DOHH2 (cell line): ENCODE measurements around the gene ELAVL3.

Source experiments
- EZH2phosphoT487 ChIP-seq: fragments of 200-600 bp; sonication (generic); IDR thresholded peaks from 2 replicates; pipeline ENCODE4 v1.6.1; 2017; ENCODE audit warnings: borderline replicate concordance, mild to moderate bottlenecking, antibody characterized with exemption, low read length, moderate library complexity, mixed read lengths
- TF ChIP-seq, protein P1 (sequence below): fragments of 200-600 bp; sonication (generic); IDR thresholded peaks from one replicate; pipeline ENCODE4 v1.5.1; 2014; ENCODE audit warnings: antibody characterized with exemption, mild to moderate bottlenecking, low read depth, low read length; ENCODE audit not compliant: poor library complexity, severe bottlenecking

DNA sequence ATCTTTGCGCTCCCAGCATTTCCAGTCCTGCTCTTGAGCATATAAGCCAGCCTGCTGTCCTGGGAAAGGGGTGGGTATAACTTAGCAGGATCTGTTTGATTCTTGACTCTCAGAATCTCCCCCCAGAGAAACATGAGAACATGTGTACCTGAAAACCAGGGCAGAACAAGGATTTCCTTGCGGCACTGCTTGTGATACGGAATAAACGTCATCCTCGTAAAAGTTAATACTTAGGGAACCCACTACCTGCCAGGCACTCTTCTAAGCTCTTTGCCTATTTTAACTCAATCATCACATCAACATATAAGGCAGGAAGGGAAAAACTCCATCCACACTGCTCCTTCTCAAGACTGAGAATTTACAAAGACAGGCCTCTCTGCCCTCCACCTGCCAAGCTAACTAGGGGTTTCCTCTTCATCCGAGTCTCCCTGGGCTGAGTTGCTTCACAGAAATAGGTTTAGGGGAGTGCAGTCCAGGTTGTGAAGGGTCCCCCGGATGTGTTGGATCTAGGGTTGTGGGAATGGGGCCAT, 23.7 kb upstream of the ELAVL3 start:
- TF ChIP-seq, protein P1, sequence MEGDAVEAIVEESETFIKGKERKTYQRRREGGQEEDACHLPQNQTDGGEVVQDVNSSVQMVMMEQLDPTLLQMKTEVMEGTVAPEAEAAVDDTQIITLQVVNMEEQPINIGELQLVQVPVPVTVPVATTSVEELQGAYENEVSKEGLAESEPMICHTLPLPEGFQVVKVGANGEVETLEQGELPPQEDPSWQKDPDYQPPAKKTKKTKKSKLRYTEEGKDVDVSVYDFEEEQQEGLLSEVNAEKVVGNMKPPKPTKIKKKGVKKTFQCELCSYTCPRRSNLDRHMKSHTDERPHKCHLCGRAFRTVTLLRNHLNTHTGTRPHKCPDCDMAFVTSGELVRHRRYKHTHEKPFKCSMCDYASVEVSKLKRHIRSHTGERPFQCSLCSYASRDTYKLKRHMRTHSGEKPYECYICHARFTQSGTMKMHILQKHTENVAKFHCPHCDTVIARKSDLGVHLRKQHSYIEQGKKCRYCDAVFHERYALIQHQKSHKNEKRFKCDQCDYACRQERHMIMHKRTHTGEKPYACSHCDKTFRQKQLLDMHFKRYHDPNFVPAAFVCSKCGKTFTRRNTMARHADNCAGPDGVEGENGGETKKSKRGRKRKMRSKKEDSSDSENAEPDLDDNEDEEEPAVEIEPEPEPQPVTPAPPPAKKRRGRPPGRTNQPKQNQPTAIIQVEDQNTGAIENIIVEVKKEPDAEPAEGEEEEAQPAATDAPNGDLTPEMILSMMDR = no peak
- TF ChIP-seq EZH2phosphoT487 = no peak
